ENCODE data around the gene GPBAR1. TPM values are rescaled to one million over a fixed set of nuclear protein-coding genes. Genes with fewer than 3 reads are reported as not detected.
"Not testable (repeated sequence)": the region's sequence is repeated elsewhere in the genome, so short reads cannot be mapped to it uniquely, and the experiment has no call there.

Gene GPBAR1
- total RNA-seq, 2 experiments from 2014 or later: 0.97 TPM

DNA sequence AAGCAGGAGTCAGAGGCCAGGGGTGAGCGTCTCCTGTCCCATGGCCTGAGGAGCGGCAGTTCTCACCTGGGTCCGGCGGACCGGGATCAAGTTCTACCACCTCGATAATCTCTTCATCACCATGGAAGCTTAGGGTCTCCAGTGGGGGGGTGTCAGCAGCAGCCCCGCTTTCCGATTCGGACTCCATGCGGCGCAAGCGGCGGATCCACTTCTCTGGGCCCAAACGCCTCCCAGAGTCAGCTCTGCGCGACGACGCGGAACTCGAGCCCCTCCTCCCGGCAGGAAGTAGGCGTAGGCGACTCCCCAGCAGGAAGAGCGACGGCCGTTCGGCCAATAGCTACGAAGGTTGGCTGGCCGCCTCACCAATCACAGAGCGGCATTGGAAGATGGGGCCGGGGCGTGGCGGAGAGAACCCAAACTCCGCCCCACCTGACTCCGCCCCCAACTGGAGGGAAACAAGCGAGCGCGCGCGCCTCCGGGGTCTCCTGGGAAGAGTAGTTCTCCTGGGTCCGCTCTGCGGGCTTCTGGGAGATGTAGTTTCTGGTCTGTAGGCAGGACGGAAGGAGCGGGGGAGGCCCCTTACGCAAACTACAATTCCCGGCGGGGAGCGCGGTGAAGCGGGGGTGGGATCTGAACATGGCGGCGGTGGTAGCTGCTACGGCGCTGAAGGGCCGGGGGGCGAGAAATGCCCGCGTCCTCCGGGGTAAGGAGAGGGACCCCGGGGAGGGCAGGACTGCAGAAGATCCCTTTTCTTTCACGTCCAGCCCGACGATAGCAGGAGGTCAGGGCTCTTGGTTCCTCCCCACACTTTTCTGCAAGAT is 9.3 kb downstream of the GPBAR1 start, which contains the start of the genes AAMP and PNKD:
Gene AAMP (minus strand): TSS at position 238 of the 821 bp plus-strand sequence. CDS start 51 bp downstream, at position 187.
Gene PNKD (plus strand): TSS at position 620 of the 821 bp plus-strand sequence. CDS start 17 bp downstream, at position 637.
- Mint-ChIP-seq H3K4me3 (peak within 1 kb of the TSS; percentile 96), H3K4me1 (ENCODE audit: low read depth) (peaks cover 41% of the 10 kb centered on the region), H3K27ac (peak within 1 kb of the TSS; percentile 95), H3K36me3 (ENCODE audit: low read depth) (peaks cover 35% of the 10 kb centered on the region), H3K27me3 (ENCODE audit: low read depth) (no peaks in the 10 kb centered on the region), H3K9me3 (ENCODE audit: insufficient read depth) (no peaks in the 10 kb centered on the region)
- peak; percentile 100 for DNase-seq
- peak; percentile 94 for ATAC-seq
- POLR2A ChIA-PET: interaction anchor here (0.7 to 2.9 kb wide), 11 partner anchors 13 to 386 kb away, joined by 3 to 15 read pairs (median 4); partner anchors contain the start of gene ARPC2
- CTCF ChIA-PET: interaction anchor here (0.6 to 7.5 kb wide), 23 partner anchors 9 to 484 kb away, joined by 3 to 158 read pairs (median 4); partner anchors contain the start of gene GPBAR1

DNA sequence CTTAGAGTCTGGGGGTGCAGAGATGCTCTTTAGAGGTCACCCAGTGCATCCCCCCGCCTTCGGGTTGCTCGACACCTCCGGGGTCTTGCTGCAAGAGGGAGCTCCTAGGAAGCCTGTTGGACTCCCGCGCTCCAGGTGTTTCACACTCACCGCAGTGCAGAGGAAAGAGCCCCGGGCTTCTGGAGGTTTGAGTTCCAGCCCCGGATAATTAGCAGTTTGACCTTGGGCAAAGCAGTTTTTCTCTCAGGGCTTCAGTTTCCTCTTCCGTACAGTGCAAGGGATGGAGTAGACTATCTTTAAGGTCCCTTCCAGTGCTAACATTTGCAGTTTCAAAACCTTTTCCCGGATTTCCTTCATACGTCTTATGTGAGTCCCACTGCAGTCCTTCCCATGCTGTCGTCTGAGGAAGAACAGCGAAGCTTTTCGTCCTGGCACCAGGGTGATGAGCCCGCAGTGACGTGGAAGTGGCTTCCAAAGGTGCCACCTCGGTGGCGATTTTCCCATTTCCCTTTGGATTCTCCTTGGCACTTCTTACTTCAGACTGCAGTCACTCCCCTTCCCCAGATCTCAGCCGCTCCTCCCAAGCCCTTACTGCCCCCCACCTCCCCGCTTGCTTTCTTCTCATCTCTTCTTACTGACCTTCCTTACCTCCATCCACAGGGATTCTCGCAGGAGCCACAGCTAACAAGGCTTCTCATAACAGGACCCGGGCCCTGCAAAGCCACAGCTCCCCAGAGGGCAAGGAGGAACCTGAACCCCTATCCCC is 10.1 kb downstream of the GPBAR1 start:
- peak overlapping the region; percentile 95 for H3K27ac Mint-ChIP-seq
- peaks cover 42% of the 10 kb centered on the region for H3K36me3 Mint-ChIP-seq (ENCODE audit: low read depth)
- CTCF ChIA-PET: interaction anchor here (0.6 to 7.5 kb wide), 30 partner anchors 10 to 485 kb away, joined by 3 to 158 read pairs (median 4); partner anchors contain the start of genes CATIP, CTDSP1 and GPBAR1
- POLR2A ChIA-PET: interaction anchor here (0.7 to 2.9 kb wide), 13 partner anchors 12 to 385 kb away, joined by 3 to 23 read pairs (median 4); partner anchors contain the start of gene ARPC2
- ATAC-seq (no peak), DNase-seq (no peak)
- H3K27me3 Mint-ChIP-seq (ENCODE audit: low read depth): no peaks in the 10 kb centered on the region
- no peaks in the 10 kb centered on the region for H3K9me3 Mint-ChIP-seq (ENCODE audit: insufficient read depth)
- peak overlapping the region; percentile 96 for H3K4me3 Mint-ChIP-seq
- peaks cover 41% of the 10 kb centered on the region for H3K4me1 Mint-ChIP-seq (ENCODE audit: low read depth)

DNA sequence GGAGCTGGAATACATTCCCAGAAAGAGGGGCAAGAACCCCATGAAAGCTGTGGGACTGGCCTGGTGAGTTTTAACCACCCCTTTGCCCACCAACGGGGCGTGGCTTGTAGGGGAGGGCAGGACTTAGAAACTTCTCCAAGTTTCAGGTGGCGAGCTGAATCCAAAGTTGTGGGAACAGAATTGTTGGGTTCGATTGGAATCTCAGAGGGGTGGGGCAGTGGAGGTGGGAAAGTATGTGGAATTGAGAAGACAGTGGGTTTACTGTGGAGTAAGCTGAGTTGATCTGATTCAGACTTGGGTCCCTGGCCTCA is 10.6 kb downstream of the GPBAR1 start:
- no peak for DNase-seq
- ChIA-PET CTCF (interaction anchor here (0.6 to 7.5 kb wide), 19 partner anchors 13 to 136 kb away, joined by 3 to 158 read pairs (median 5); partner anchors contain the start of genes CATIP and CTDSP1), POLR2A (interaction anchor here (0.8 to 2.9 kb wide), 3 partner anchors 13 to 125 kb away, joined by 4 to 23 read pairs (median 15); no protein-coding TSS in a partner anchor)
- H3K4me3 Mint-ChIP-seq: peak overlapping the region; percentile 96
- no peaks in the 10 kb centered on the region for H3K9me3 Mint-ChIP-seq (ENCODE audit: insufficient read depth)
- ATAC-seq: no peak
- peaks cover 44% of the 10 kb centered on the region for H3K36me3 Mint-ChIP-seq (ENCODE audit: low read depth)
- H3K27me3 Mint-ChIP-seq (ENCODE audit: low read depth): no peaks in the 10 kb centered on the region
- peak overlapping the region; percentile 95 for H3K27ac Mint-ChIP-seq
- H3K4me1 Mint-ChIP-seq (ENCODE audit: low read depth): peaks cover 41% of the 10 kb centered on the region

DNA sequence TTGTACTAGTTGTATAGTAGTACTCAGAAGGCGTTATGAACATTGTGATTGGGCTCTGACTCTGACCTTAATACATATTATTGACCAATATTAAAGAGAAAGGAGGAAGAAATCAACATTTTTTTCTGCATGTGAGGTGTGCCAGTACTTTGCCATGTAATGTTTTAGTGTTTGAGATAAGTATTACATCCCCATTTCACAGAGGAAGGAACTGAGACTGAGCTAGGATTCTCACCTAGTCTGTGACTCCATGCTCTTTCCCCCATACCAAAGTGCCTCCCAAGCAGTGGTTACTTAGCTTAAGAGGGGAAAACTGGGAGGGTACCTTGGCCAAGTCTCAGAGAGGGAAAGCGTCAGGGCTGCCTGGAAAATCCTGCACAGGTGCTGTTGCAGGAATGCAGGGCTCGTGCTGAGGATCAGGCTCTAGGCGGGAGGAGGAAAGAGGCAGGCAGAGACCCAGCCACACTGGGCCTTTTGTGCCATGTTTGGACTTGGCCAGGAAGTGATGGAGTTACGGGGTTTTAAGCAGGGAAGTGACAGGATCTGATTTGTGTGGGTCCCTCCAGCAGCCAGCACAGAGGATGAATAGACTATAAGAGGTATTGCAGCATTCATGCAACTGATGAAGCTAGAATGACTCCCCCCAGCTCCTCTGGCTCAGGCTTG is 11.2 kb downstream of the GPBAR1 start:
- Mint-ChIP-seq H3K36me3 (ENCODE audit: low read depth) (peaks cover 45% of the 10 kb centered on the region), H3K27ac (peak overlapping the region; percentile 95), H3K9me3 (ENCODE audit: insufficient read depth) (no peaks in the 10 kb centered on the region), H3K4me3 (peak overlapping the region; percentile 96), H3K4me1 (ENCODE audit: low read depth) (peaks cover 41% of the 10 kb centered on the region), H3K27me3 (ENCODE audit: low read depth) (no peaks in the 10 kb centered on the region)
- no peak for ATAC-seq
- DNase-seq: no peak
- ChIA-PET POLR2A (interaction anchor here (1.5 to 2.9 kb wide), 3 partner anchors 10 to 125 kb away, joined by 3 to 23 read pairs (median 15); no protein-coding TSS in a partner anchor), CTCF (interaction anchor here (0.6 to 7.5 kb wide), 22 partner anchors 13 to 135 kb away, joined by 3 to 158 read pairs (median 4); partner anchors contain the start of genes CATIP and CTDSP1)

DNA sequence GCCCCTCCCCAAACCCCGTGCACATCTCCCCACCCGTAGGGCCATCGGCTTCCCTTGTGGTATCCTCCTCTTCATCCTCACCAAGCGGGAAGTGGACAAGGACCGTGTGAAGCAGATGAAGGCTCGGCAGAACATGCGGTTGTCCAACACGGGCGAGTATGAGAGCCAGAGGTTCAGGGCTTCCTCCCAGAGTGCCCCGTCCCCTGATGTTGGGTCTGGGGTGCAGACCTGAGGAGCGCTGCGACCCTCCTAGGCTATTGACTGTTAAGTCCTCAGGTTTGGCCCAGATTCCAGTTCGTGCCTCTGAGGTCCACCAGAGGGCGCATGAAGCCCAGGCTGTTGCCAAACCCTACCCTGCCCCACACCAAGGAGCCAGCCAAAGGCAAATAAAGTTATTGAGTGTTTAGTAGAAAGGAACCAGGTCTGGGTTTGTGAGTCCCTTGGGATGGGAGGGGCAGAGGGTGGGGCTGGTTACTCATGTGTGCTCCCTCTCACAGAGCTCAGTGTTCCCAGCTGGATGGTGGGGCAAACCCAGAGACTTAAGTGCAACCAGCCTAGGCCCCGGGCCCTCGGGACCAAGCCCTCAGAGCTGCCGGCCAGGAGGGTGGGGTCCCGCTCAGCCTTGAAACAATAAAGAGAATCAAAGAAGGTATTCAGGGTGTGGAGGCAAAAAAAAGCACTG is 11.9 kb downstream of the GPBAR1 start:
- ChIA-PET CTCF (interaction anchor here (0.6 to 7.5 kb wide), 27 partner anchors 12 to 575 kb away, joined by 3 to 158 read pairs (median 5); partner anchors contain the start of gene CATIP), POLR2A (interaction anchor here (0.7 to 2.9 kb wide), 4 partner anchors 9 to 124 kb away, joined by 3 to 23 read pairs (median 9); no protein-coding TSS in a partner anchor)
- ATAC-seq: peak; percentile 16
- H3K4me1 Mint-ChIP-seq (ENCODE audit: low read depth): peaks cover 34% of the 10 kb centered on the region
- H3K27me3 Mint-ChIP-seq (ENCODE audit: low read depth): no peaks in the 10 kb centered on the region
- peak; percentile 86 for DNase-seq
- peak overlapping the region; percentile 95 for H3K27ac Mint-ChIP-seq
- H3K36me3 Mint-ChIP-seq (ENCODE audit: low read depth): peaks cover 45% of the 10 kb centered on the region
- H3K4me3 Mint-ChIP-seq: no peak overlapping the region
- H3K9me3 Mint-ChIP-seq (ENCODE audit: insufficient read depth): no peaks in the 10 kb centered on the region

DNA sequence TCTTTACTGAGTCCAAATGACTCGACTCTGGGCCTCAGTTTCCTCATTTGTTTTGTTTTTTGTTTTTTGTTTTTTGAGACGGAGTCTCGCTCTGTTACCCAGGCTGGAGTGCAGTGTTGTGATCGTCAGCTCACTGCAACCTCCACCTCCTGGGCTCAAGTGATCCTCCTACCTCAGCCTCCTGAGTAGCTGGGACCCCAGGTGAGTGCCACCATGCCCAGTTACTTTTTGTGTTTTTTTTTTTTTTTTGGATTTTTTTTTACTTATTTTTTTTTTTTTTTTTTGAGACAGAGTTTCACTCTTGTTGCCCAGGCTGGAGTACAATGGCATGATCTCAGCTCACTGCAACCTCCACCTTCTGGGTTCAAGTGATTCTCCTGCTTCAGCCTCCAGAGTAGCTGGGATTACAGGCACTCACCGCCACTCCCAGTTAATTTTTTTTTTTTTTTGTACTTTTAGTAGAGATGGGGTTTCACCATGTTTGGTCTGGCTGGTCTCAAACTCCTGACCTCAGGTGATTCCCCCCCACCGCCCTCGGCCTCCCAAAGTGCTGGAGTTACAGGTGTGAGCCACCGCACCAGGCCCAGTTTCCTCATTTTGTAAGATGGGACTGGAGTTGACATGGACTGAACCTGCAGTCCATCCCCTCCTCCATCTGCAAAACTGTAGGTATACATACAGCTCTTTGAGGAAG is 12.5 kb downstream of the GPBAR1 start:
- POLR2A ChIA-PET: interaction anchor here (0.7 to 2.8 kb wide), 3 partner anchors 9 to 19 kb away, joined by 3 to 23 read pairs (median 3); no protein-coding TSS in a partner anchor
- not testable (repeated sequence) for H3K27me3 Mint-ChIP-seq (ENCODE audit: low read depth); ATAC-seq; H3K4me3 Mint-ChIP-seq; DNase-seq; H3K9me3 Mint-ChIP-seq (ENCODE audit: insufficient read depth); H3K27ac Mint-ChIP-seq
- CTCF ChIA-PET: interaction anchor here (0.6 to 7.5 kb wide), 15 partner anchors 12 to 574 kb away, joined by 3 to 158 read pairs (median 4); partner anchors contain the start of gene CATIP
- peaks cover 33% of the 10 kb centered on the region for H3K4me1 Mint-ChIP-seq (ENCODE audit: low read depth)
- H3K36me3 Mint-ChIP-seq (ENCODE audit: low read depth): peaks cover 47% of the 10 kb centered on the region

DNA sequence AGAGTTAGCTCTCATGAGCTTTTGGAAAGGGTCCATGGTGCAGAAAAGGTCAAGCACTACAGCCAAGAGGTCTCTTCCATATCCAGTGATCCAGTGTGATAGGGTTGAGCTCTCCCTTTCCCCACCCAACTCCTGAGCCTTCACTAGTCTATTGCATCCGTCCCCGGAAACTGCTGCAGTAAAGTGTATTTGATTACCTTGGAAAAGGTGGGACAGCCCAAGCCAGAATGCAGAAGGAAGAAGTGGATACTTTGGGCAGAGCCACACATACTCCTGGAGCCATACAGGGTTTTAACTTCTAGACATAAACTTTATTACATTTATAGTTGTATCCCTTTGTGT is 13.1 kb downstream of the GPBAR1 start:
- Mint-ChIP-seq H3K27ac (no peak overlapping the region), H3K36me3 (ENCODE audit: low read depth) (peaks cover 49% of the 10 kb centered on the region), H3K9me3 (ENCODE audit: insufficient read depth) (no peaks in the 10 kb centered on the region), H3K27me3 (ENCODE audit: low read depth) (no peaks in the 10 kb centered on the region), H3K4me1 (ENCODE audit: low read depth) (peaks cover 32% of the 10 kb centered on the region), H3K4me3 (no peak overlapping the region)
- ChIA-PET POLR2A (interaction anchor here (0.5 to 2.8 kb wide), 3 partner anchors 13 to 20 kb away, joined by 3 to 23 read pairs (median 10); no protein-coding TSS in a partner anchor), CTCF (interaction anchor here (0.9 to 7.5 kb wide), 8 partner anchors 11 to 128 kb away, joined by 3 to 158 read pairs (median 4); no protein-coding TSS in a partner anchor)
- no peak for DNase-seq
- ATAC-seq: no peak

DNA sequence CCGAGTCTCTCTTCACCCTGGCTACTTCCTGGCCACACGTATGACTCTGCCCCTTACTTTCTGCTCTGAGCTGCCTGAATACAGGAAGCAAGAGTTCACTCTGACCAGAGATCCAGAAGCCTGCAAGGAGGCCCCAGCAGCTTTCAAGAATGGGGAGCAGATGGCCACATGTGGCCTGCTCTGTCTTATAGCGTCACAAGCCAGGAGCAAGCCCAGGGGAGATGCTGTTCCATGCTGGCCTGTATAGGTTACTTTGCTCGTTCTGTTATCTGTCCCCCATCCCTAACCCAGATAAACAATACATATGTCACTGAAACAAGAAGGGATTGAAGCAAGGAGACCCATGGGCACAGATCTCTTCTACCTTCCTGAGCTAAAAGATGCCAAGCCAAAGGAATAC is 13.8 kb downstream of the GPBAR1 start:
- CTCF ChIA-PET: interaction anchor here (0.9 to 7.5 kb wide), 8 partner anchors 10 to 122 kb away, joined by 3 to 158 read pairs (median 4); no protein-coding TSS in a partner anchor
- POLR2A ChIA-PET: interaction anchor here (0.5 to 2.0 kb wide), 3 partner anchors 12 to 123 kb away, joined by 3 to 10 read pairs (median 3); no protein-coding TSS in a partner anchor

DNA sequence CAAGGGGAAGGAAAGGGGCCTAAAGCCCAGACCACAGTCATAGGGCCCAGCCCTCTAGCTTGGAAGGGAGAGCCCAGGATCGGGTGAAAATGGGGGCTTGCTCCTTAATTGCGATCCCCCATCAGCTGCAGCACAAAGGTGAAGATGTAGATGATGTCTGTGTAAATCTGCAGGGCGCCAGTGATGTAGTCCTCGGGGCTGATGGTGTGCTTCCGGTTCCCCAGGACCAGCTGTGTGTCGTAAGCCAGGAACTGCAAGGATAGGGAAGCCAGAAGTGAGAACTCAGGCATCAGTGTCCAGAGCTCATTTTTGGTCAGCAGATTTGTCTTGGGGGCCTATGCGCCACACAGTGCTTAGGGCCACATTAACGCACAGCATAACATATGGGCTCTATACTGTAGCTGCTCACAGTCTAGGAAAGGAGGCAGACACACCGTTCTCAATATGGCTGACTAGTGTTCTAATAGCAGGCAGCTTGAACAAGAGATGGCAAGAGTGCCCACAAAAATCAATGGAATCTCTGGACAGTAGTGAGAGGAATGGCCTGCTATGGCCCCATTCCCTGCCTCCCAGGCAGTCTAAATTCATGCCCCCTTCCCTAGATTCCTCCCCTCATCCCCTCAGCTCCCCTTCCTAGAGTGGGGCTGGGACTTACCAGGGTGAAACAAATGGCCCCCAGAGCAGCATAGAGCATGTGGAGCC is 14.7 kb downstream of the GPBAR1 start:
- ChIA-PET POLR2A (interaction anchor here (0.5 to 2.0 kb wide), 4 partner anchors 10 to 1116 kb away, joined by 3 to 10 read pairs (median 4); no protein-coding TSS in a partner anchor), CTCF (interaction anchor here (0.6 to 7.5 kb wide), 8 partner anchors 9 to 121 kb away, joined by 3 to 158 read pairs (median 4); partner anchors contain the start of gene CATIP)
- H3K27me3 Mint-ChIP-seq (ENCODE audit: low read depth): no peaks in the 10 kb centered on the region
- H3K4me1 Mint-ChIP-seq (ENCODE audit: low read depth): peaks cover 27% of the 10 kb centered on the region
- peaks cover 56% of the 10 kb centered on the region for H3K36me3 Mint-ChIP-seq (ENCODE audit: low read depth)
- no peak overlapping the region for H3K27ac Mint-ChIP-seq
- no peak overlapping the region for H3K4me3 Mint-ChIP-seq
- H3K9me3 Mint-ChIP-seq (ENCODE audit: insufficient read depth): no peaks in the 10 kb centered on the region
- no peak for ATAC-seq
- DNase-seq: no peak

More for the DNA sequence above, 13.8 kb downstream of the GPBAR1 start:
- Mint-ChIP-seq H3K9me3 (ENCODE audit: insufficient read depth) (no peaks in the 10 kb centered on the region), H3K4me1 (ENCODE audit: low read depth) (peaks cover 27% of the 10 kb centered on the region), H3K4me3 (no peak overlapping the region), H3K27me3 (ENCODE audit: low read depth) (no peaks in the 10 kb centered on the region), H3K27ac (no peak overlapping the region), H3K36me3 (ENCODE audit: low read depth) (peaks cover 47% of the 10 kb centered on the region)
- no peak for DNase-seq
- ATAC-seq: no peak
